HG02588 (cell line): ENCODE data around the gene IQCN.

ENCODE experiments used
- ATAC-seq: cut with Tn5 transposase; IDR thresholded peaks from one replicate; pipeline ENCODE4 v1.9.1; 2021; ENCODE audit warnings: mild to moderate bottlenecking, moderate library complexity; ENCODE audit not compliant: unreplicated experiment

Gene IQCN

GRCh38 chr19:18265582-18265981 is 8.7 kb downstream of the IQCN start:
- no peak for ATAC-seq

- ATAC-seq: no peak
Observed at GRCh38 chr19:18264971-18265540, 9.2 kb downstream of the IQCN start.

- no peak for ATAC-seq
Observed at GRCh38 chr19:18264137-18264854, 10.0 kb downstream of the IQCN start.

DNA sequence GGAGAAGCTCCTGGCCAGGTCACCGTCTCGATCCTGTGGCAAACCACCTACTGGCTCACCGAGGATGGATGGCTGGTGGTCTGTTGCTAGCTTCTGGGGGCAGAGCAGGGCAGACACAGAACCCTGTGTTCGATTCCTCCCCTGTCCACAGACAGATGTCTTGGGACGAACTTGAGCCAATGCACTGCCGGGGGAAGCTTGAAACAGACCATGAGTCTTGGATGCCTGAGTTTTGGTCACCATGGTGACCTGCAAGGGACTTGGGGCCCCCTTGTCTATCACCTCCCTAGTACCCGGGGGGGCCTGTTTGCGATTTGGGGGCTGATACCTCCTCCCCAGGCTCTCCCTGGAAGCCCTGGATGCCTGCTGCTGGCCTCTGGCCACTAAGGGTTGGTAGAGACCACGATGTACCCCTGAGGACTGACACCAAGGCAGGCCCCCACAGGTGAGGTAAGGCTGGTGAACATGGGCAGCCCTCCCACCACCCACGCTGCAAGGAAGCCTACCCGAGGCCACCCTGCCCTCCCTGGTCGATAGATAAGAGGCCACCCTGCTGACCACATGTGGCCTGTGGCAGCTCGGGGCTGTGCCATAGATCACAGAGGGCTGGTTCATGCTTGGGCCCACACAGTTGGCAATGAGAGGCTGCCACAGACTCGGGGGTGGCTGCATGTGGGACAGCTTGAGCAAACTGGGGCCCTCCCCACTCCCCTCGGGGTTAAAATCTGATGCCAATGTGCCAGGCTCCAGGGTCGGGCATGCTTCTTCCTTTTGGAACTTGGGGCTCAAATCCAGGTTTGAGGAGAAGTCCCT is 10.7 kb downstream of the IQCN start:
- no peak for ATAC-seq

DNA sequence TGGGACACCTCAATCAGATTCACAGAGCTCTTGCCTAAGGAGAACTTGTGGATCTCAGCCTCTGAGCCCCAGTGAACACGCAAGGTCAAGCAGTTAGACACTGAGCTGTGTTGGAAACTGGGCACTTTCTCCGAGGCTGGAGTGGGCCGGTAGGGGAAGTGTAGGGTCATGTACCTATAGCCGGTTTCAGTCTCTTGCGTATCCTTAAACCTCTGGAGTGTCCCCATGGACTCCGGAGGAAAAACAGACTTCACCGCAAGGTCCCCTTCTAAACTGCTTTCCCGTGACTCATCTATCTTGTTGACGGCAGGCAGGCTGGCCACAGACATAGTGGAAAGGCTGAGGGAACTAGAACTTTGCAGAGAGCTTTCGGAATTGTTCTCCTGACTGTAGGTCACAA is 11.3 kb downstream of the IQCN start:
- no peak for ATAC-seq

DNA sequence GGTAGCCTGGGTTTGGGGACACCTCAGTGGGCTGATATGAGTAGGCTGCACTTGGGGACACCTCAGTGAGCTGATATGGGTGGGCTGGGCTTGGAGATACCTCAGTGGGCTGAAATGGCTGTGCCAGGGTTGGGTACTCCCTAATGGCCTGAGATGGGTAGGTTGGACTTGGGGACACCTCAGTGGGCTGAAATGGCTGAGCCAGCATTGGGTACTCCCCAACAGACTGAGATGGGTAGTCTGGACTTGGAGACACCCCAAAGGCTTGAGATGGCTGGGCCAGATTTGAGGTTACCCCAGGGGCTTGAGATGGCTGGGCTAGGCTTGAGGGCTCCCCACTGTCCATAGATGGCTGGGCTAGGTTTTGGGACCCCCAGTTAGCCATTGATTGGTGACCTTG is 12.1 kb downstream of the IQCN start:
- no peak for ATAC-seq

GRCh38 chr19:18261474-18261873 is 12.8 kb downstream of the IQCN start:
- no peak for ATAC-seq

GRCh38 chr19:18259893-18260292 is 14.4 kb downstream of the IQCN start:
- ATAC-seq: no peak

DNA sequence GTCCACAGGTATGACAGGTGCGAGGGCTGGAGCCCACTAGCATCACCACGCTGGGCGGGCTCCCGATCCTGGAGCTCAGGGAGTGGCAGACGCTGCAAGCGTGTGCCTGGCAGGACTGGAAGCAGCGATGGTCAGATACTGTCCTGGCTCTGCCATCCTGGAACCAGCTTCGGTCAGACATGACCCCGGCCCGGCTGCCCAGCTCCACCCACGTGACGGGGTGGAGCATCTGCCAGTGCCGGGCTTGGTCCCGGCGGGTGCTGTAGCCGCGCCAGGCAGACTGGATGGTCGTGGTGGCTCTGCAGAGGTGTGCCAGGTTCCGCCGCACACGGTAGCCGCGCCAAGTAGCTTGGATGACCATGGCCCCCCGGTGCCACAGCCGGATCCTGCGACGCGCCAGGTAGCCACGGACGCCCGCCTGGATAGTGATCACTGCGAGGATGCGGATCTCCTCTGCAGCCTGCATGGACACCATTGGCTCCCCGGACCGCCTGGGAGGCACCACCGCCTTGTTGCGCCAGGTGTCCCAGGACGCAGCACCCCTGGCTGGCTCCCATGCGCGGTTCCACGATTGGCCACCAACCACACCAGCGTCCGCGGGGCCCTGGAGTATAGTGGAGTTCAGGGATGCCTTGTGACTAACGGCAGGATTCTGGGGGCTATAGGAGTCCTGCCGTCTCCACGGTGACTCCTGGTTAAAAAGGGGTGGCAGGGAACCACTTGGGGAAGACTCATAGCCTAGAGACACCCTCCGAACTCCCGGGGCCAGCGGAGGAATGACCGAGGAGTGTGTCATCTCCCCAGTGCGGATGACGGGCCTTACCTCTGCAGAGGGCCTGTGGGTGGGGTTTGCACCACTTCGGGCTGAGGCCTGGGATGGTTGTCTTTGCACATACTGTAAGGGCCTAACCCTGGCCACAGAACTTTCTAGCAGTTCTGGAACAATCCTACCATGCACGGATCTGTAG is 16.5 kb downstream of the IQCN start:
- ATAC-seq: no peak

GRCh38 chr19:18254546-18255503 is 19.4 kb downstream of the IQCN start:
- no peak for ATAC-seq

GRCh38 chr19:18253716-18254115 is 20.5 kb downstream of the IQCN start:
- ATAC-seq: no peak

GRCh38 chr19:18253130-18253529 is 21.1 kb downstream of the IQCN start:
- no peak for ATAC-seq

GRCh38 chr19:18252370-18252717 is 21.9 kb downstream of the IQCN start:
- no peak for ATAC-seq

DNA sequence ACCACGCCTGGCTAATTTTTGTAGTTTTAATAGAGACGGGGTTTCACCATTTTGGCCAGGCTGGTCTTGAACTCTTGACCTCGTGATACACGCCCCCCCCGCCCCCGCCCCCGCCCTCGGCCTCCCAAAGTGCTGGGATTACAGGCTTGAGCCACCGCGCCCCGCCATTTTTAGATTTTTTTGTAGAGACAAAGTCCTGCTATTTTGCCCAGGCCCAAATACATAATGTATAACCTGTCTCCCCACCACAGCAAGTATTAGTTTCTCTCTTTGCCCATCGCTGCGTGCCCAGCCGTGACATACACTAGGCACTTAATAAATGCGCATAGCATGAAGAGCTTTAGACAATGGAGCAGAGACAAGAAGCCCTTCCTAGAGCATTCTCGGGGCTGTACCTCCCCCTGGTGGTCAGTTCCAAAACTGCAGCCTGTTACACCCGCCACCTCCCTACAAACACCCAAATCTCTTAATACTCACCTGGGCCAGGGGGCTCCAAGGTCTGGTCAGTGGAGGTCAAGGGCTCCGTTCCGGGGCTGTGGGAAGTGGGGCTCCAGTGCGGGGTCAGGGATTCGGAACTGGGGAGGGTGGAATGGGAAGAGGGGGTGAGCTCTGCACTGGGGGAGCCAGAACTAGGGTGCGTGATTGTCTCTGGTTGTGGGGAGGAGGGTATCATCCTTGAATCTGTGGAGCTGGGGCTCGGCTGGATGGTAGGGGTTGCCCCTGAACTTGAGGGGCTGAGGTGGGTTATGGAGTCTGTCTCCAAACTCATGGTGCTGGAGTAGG is 22.5 kb downstream of the IQCN start:
- no peak for ATAC-seq

GRCh38 chr19:18249834-18250233 is 24.4 kb downstream of the IQCN start:
- no peak for ATAC-seq

DNA sequence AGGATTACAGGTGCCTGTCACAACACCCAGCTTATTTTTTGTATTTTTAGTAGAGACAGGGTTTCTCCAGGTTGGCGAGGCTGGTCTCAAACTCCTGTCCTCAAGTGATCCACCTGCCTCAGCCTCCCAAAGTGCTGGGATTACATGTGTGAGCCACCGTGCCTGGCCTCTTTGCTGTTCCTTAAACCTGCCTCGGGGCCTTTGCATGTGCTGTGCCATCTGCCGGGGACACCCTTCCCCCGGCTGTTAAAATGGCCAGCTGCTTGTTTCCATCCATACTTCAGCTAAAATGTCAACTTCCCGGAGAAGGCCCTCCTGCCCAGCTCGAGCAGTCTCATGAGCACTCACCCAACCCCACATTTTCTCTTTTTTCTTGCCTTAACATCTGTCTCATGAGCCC is 29.0 kb downstream of the IQCN start:
- ATAC-seq: no peak

DNA sequence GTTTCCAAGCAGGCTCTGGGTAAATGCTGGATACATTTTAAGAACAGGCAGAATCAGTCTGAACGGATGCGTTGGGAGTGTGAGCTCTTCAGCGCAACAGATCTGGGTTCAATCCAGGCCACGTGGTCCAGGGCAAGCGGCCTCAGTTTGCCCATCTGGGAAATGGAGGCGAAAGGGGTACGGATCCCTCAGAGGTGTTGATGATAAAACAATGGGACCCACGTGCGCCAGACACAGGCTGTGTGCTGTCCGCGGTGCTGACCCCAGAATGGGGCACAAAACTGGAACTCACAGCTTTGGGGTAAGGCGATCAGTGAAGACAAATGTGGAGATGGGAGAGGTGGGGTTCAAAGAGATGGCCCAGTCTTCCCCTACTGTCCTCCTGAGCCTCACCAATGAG is 34.9 kb downstream of the IQCN start:
- ATAC-seq: no peak

GRCh38 chr19:18234194-18234593 is 40.1 kb downstream of the IQCN start:
- ATAC-seq: no peak

DNA sequence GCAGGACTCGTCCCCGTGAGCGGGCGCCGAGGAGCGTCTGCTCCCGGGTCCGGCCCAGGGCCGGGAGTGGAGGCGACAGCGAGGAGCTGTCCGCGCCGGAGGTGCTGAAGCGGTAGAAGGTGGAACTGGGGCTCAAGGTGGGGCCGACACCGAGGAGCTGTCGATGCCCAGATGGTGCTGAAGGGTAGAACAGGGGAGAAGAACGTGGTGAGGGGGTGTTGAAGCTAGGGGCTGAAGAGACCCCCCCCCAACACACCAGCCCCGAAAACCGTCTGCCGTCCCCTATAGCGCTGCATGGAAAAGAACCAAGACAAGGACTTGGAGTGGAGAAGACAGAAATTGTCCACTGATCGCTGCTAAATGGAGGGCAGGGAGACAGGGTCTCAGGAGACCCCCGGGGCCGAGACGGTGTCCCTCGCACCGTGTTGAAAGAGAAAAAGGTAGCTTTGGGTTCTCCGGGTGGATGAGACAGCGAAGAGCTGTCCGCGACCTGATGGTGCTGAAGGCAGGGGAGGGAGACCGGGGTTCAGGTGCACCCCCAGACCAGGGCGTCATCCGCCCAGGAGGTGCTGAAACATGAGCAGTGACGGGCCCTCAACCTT is 40.9 kb downstream of the IQCN start:
- ATAC-seq: no peak
